22Rv1 (cell line): ENCODE data around the gene SH3RF1.

Experiments used
- H3K27ac ChIP-seq: fragments of 450-650 bp; 2 replicates; pipeline ENCODE4 v1.5.1; 2017
- ZFX ChIP-seq: fragments of 450-650 bp; IDR thresholded peaks from 2 replicates; pipeline ENCODE4 v1.6.1; 2017; ENCODE audit warnings: antibody characterized with exemption, borderline replicate concordance
- TF ChIP-seq, protein P1 (sequence below): fragments of 450-650 bp; IDR thresholded peaks from 2 replicates; pipeline ENCODE4 v1.5.1; 2017; ENCODE audit warnings: mild to moderate bottlenecking

SH3RF1 gene

GRCh38 chr4:169266081-169266480, 4.7 kb downstream of the SH3RF1 start:
- H3K27ac ChIP-seq = no peak overlapping the region
- TF ChIP-seq, protein P1, sequence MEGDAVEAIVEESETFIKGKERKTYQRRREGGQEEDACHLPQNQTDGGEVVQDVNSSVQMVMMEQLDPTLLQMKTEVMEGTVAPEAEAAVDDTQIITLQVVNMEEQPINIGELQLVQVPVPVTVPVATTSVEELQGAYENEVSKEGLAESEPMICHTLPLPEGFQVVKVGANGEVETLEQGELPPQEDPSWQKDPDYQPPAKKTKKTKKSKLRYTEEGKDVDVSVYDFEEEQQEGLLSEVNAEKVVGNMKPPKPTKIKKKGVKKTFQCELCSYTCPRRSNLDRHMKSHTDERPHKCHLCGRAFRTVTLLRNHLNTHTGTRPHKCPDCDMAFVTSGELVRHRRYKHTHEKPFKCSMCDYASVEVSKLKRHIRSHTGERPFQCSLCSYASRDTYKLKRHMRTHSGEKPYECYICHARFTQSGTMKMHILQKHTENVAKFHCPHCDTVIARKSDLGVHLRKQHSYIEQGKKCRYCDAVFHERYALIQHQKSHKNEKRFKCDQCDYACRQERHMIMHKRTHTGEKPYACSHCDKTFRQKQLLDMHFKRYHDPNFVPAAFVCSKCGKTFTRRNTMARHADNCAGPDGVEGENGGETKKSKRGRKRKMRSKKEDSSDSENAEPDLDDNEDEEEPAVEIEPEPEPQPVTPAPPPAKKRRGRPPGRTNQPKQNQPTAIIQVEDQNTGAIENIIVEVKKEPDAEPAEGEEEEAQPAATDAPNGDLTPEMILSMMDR = no peak
- no peak for TF ChIP-seq ZFX

- no peak overlapping the region for H3K27ac ChIP-seq
- TF ChIP-seq ZFX = no peak
- TF ChIP-seq, protein P1 = no peak
Observed at GRCh38 chr4:169263791-169264392, 6.9 kb downstream of the SH3RF1 start.

GRCh38 chr4:169260217-169260866, 10.4 kb downstream of the SH3RF1 start:
- no peak overlapping the region for H3K27ac ChIP-seq
- TF ChIP-seq ZFX = no peak
- TF ChIP-seq, protein P1 = no peak

- TF ChIP-seq ZFX = no peak
- TF ChIP-seq, protein P1 = no peak
- no peak overlapping the region for H3K27ac ChIP-seq
Observed at GRCh38 chr4:169259271-169259670, 11.5 kb downstream of the SH3RF1 start.

GRCh38 chr4:169258141-169258540, 12.6 kb downstream of the SH3RF1 start:
- H3K27ac ChIP-seq = no peak overlapping the region
- TF ChIP-seq ZFX = no peak
- TF ChIP-seq, protein P1 = no peak

GRCh38 chr4:169256856-169257761, 13.6 kb downstream of the SH3RF1 start:
- TF ChIP-seq ZFX = no peak
- TF ChIP-seq, protein P1 = no peak
- no peak overlapping the region for H3K27ac ChIP-seq
